Superior temporal gyrus (tissue), 1 donor: ENCODE results near the gene ZNF282.
A peak's percentile ranks its signal among the peaks of the same experiment; 100 is the strongest.

Experiments used
- DNase-seq: peaks from one replicate; pipeline ENCODE4 v3.0.0-alpha.2; 2016; ENCODE audit errors: extremely low spot score

The ZNF282 gene

GRCh38 chr7:149195180-149196150 is at the start of gene ZNF282:
TSS of gene ZNF282 (plus strand) at chr7:149195546. CDS start at chr7:149195590, 44 bp downstream.
- DNase-seq, result peak; percentile 88

- DNase-seq, result peak; percentile 75
These were observed 48.1 kb upstream of the ZNF282 start, which contains the start of gene ZNF398 for GRCh38 chr7:149147072-149147751. TSS of gene ZNF398 (plus strand) at chr7:149147453. CDS start at chr7:149147743, 290 bp downstream.

GRCh38 chr7:149147752-149148653 is 47.3 kb upstream of the ZNF282 start:
- no peak for DNase-seq

GRCh38 chr7:149150981-149151380 is 44.4 kb upstream of the ZNF282 start:
- DNase-seq, result no peak

GRCh38 chr7:149153346-149153745 is 42.0 kb upstream of the ZNF282 start:
- DNase-seq, result no peak

- no peak for DNase-seq
These were observed 41.3 kb upstream of the ZNF282 start for GRCh38 chr7:149154056-149154455.

GRCh38 chr7:149156898-149157297 is 38.4 kb upstream of the ZNF282 start:
- no peak for DNase-seq

GRCh38 chr7:149161241-149161848 is 34.0 kb upstream of the ZNF282 start:
- DNase-seq, result no peak

GRCh38 chr7:149166142-149166541 is 29.2 kb upstream of the ZNF282 start:
- no peak for DNase-seq

- DNase-seq, result no peak
These were observed 28.6 kb upstream of the ZNF282 start for GRCh38 chr7:149166630-149167352.

- DNase-seq, result no peak
These were observed 23.3 kb upstream of the ZNF282 start for GRCh38 chr7:149171892-149172533.

- no peak for DNase-seq
These were observed 22.8 kb upstream of the ZNF282 start for GRCh38 chr7:149172534-149172920.

- no peak for DNase-seq
These were observed 20.2 kb upstream of the ZNF282 start for GRCh38 chr7:149175150-149175549.

GRCh38 chr7:149179241-149179640 is 16.1 kb upstream of the ZNF282 start:
- DNase-seq, result no peak

- DNase-seq, result no peak
These were observed 14.5 kb upstream of the ZNF282 start for GRCh38 chr7:149180722-149181449.

GRCh38 chr7:149181450-149181790 is 13.9 kb upstream of the ZNF282 start:
- DNase-seq, result no peak

- no peak for DNase-seq
These were observed 11.1 kb upstream of the ZNF282 start for GRCh38 chr7:149184274-149184673.

- DNase-seq, result no peak
These were observed 7.1 kb upstream of the ZNF282 start for GRCh38 chr7:149188213-149188612.

- no peak for DNase-seq
These were observed 6.6 kb upstream of the ZNF282 start for GRCh38 chr7:149188637-149189259.
